GM21737 (cell line): Measurements from ENCODE around the gene CH25H.

ENCODE experiments used
- ATAC-seq: cut with Tn5 transposase; IDR thresholded peaks from one replicate; pipeline ENCODE4 v1.9.1; 2021; ENCODE audit warnings: mild to moderate bottlenecking, moderate library complexity; ENCODE audit not compliant: unreplicated experiment

The CH25H gene

DNA sequence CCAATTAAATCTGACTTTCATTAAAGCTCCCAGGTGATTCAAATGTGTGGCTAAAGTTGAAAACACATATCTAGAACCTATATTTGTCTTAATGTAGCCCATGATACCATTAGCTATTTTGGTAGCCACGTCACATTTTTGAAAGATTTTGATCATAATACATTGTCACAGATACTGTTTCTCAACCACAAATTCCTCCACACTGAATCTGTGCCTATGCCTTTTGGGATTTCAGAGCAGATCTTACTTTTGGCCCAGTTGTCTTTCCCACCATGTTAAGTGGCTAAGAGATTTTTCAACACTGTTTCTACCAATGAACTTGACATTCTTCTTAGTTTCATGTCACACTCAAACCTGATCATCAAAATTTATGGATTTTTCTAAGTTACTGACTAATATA, 47.4 kb downstream of the CH25H start:
- ATAC-seq = no peak

DNA sequence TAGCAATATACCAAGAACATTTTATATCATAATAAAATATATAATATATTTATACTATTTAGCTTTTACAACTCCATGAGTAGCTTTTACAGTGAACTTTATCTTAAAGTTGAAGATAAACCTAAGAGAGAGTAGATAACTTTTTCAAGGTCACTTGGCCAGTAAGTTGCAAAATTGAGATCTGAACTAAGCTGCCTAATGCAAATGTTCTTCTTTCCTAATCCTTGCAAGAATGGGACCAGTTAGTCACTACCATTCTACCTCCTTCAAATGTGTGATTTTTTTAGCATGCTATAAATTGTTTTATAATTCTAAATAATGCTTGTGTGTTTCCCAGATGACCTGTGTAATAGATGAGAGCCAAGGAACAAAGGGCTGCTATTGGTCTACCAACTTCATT, 47.8 kb downstream of the CH25H start:
- no peak for ATAC-seq

DNA sequence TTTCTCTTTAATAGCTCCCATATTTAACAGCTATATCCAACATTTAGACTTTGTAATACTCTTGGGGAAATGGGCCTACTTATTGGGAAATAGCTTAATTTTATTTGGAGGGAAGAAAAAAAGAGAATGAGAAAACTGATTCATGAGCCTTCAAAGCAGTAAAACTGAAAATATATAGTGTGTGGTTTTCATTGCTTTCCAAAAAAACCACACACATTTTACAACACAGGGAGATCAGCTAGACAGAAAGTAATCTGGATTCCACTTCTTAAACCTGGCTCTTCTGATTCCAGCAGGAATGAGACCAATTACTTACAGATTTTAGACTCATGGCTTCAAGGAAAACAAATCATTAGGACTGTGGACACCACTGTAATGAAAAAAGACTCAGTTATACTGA, 48.7 kb downstream of the CH25H start:
- no peak for ATAC-seq

DNA sequence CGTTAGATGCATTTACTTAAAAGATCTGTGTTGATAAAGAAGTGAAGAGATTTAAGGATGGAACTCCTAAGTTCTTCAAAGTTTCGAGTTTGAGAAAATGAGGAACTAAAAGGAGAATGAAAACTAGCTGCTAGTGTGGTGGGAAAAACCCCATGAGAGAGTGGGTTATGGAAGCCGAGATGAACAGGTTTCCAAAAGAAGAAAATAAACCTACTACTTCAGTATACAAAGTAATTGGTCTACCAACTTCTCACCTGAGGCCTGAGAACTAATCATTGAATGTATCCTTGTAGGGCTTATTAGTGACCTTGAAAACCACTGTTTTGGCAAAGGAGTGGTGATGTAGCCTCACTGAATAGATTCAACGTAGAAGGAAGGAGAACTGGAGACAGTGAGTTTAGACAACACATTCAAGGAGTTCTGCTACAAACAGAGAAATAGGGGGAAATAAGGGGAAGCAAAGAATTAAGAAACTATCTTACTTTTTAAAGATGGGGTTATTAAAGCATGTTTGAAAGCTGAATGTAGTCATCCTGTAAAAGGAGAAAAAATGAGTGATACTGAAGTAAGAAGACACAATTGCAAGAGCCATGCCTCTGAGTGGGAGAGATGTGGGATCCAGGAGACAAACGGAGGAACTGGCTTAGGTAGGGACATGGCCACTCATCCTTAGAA, 50.8 kb downstream of the CH25H start:
- no peak for ATAC-seq
